ENCODE measurements around the gene RAB4A. TPM values are rescaled to one million over a fixed set of nuclear protein-coding genes. Genes with fewer than 3 reads are reported as not detected.
A peak's percentile ranks its signal among the peaks of the same experiment; 100 is the strongest.

RAB4A gene
- total and polyA plus RNA-seq, 10 of the 15 experiments (the other 5 are each of a cell fraction or from before 2014, with no cell fraction given), result 4.0 to 35.8 (median 17.7) TPM

GRCh38 chr1:229253151-229253974, 17.5 kb upstream of the RAB4A start (continued):
- TF ChIP-seq SMAD5 (IDR thresholded peaks at IDR 0.05; ENCODE audit: low read depth), result no peak
- no peak for TF ChIP-seq BRCA1 (IDR thresholded peaks at IDR 0.05; ENCODE audit: low read depth, low read length)

GRCh38 chr1:229254910-229255541, 15.9 kb upstream of the RAB4A start:
- H4K20me1 ChIP-seq (ENCODE audit: control insufficient read depth, insufficient read depth), result no peaks in the 10 kb centered on the region
- H3K4me3 ChIP-seq, result no peak overlapping the region
- no peak overlapping the region for H2AFZ ChIP-seq (ENCODE audit: control insufficient read depth, low read depth, low read length)
- peak; percentile 28; the same call in 2 of the 3 replicates for ATAC-seq
- SMC1A ChIA-PET (ENCODE audit: uncharacterized antibody, unreplicated experiment), result interaction anchor here (0.7 to 8.2 kb wide), 11 partner anchors 11 to 754 kb away, joined by 3 to 121 read pairs (median 3); no protein-coding TSS in a partner anchor
- POLR2A ChIA-PET, result interaction anchor here (0.6 to 1.5 kb wide), 2 partner anchors 192 to 254 kb away, joined by 3 to 4 read pairs; no protein-coding TSS in a partner anchor
- no peak overlapping the region for H3K27ac ChIP-seq (ENCODE audit: control insufficient read depth, insufficient read depth)
- WGBS (ENCODE audit: insufficient coverage, insufficient replicate concordance, low lambda C conversion rate, missing lambda C conversion rate), result 50% methylated on average over 1 of the region's 1 CpG
- no peak for FAIRE-seq
- H3K9me3 ChIP-seq (replicated peaks; ENCODE audit: control insufficient read depth, insufficient read depth, low read length), result no peaks in the 10 kb centered on the region
- H3K4me2 ChIP-seq (ENCODE audit: control insufficient read depth, insufficient read depth), result no peak overlapping the region
- CTCF ChIA-PET, result interaction anchor here (0.6 to 10.1 kb wide), 10 partner anchors 19 to 590 kb away, joined by 3 to 214 read pairs (median 5); no protein-coding TSS in a partner anchor
- no TSS peak for BruUV-seq (replicated peaks)
- intact Hi-C loops (cut with micrococcal nuclease; ENCODE audit: unreplicated experiment), result loop anchor here (10.0 kb wide), 1 partner anchor 1060 kb away; no protein-coding TSS in a partner anchor
- no peaks in the 10 kb centered on the region for H3K36me3 ChIP-seq (ENCODE audit: control insufficient read depth in 2 of 2, insufficient read depth in 2 of 2, low read length in 1 of 2)
- no peak overlapping the region for H3K9ac ChIP-seq (ENCODE audit: control insufficient read depth, insufficient read depth, low read length)
- H3K27me3 ChIP-seq (replicated peaks in 1 of 2; ENCODE audit: control insufficient read depth in 2 of 2, insufficient read depth in 2 of 2, low read length in 1 of 2), result no peaks in the 10 kb centered on the region
- no peaks in the 10 kb centered on the region for H3K79me2 ChIP-seq (ENCODE audit: control insufficient read depth, insufficient read depth, low read length)
- in situ Hi-C loops (cut with MboI), result loop anchor here (5.0 kb wide), 2 partner anchors 227 to 1052 kb away; no protein-coding TSS in a partner anchor
- DNase-seq (ENCODE audit: low read depth, low spot score), result no peak
- RAD21 ChIA-PET (ENCODE audit: unreplicated experiment), result interaction anchor here (1.0 to 1.3 kb wide), 6 partner anchors 27 to 1256 kb away, joined by 3 to 7 read pairs (median 4); no protein-coding TSS in a partner anchor
- H3K4me1 ChIP-seq (ENCODE audit: control insufficient read depth, insufficient read depth, low read length), result 0 out of 2 replicates have a peak, but pooled peaks cover 3% of the 10 kb centered on the region
- TF ChIP-seq ZBTB11 (CRISPR knock-in tag; IDR thresholded peaks at IDR 0.05), result no peak
- TF ChIP-seq GABPA (IDR thresholded peaks at IDR 0.05; ENCODE audit: low read depth), result no peak
- no peak for TF ChIP-seq SREBF2 (IDR thresholded peaks at IDR 0.05; ENCODE audit: low read length)
- no peak for TF ChIP-seq USF2 (IDR thresholded peaks at IDR 0.05; ENCODE audit: borderline replicate concordance, low read depth, low read length)
- TF ChIP-seq TAF1 (IDR thresholded peaks at IDR 0.05; ENCODE audit: borderline replicate concordance, low read depth, low read length), result no peak
- TF ChIP-seq CBFB (IDR thresholded peaks at IDR 0.05; ENCODE audit: low read depth), result no peak
- no peak for TF ChIP-seq PAX5 (IDR thresholded peaks at IDR 0.05; ENCODE audit: borderline replicate concordance, low read depth, low read length)
- no peak for TF ChIP-seq TCF3 (IDR thresholded peaks at IDR 0.05; ENCODE audit: borderline replicate concordance, insufficient read depth, low read depth, low read length)
- TF ChIP-seq RAD21 (IDR thresholded peaks at IDR 0.05; ENCODE audit: insufficient read depth, low read depth, low read length), result peak; percentile 45
- TF ChIP-seq ZNF217 (IDR thresholded peaks at IDR 0.05), result no peak
- no peak for TF ChIP-seq JUND (IDR thresholded peaks at IDR 0.05; ENCODE audit: low read depth, low read length)
- TF ChIP-seq NR2F1 (conservative IDR thresholded peaks at IDR 0.05), result no peak
- no peak for TF ChIP-seq MEF2A (IDR thresholded peaks at IDR 0.05; ENCODE audit: insufficient read depth, low read depth, low read length)
- no peak for TF ChIP-seq CHD1 (IDR thresholded peaks at IDR 0.05; ENCODE audit: low read depth, low read length)
- TF ChIP-seq ZSCAN29 (IDR thresholded peaks at IDR 0.05), result no peak
